Mucosa of descending colon (tissue), 3 donors: ENCODE results near the gene HSPA6. TPM values are rescaled to one million over a fixed set of nuclear protein-coding genes. Genes with fewer than 3 reads are reported as not detected.
"Not testable (repeated sequence)": the region's sequence is repeated elsewhere in the genome, so short reads cannot be mapped to it uniquely, and the experiment has no call there.

Experiments
- ATAC-seq: fragments of 200-7000 bp; cut with Tn5 transposase; one replicate; pipeline ENCODE4 v1.9.1; 2020; ENCODE audit warnings: mild to moderate bottlenecking, moderate library complexity
- DNase-seq, 3 donors: peaks; one replicate each; pipeline ENCODE4 v3.0.0-alpha.2; 2020
- H3K36me3 ChIP-seq: fragments of 200-600 bp; one replicate; pipeline ENCODE4 v1.8.0; 2021; ENCODE audit warnings: low read depth, mild to moderate bottlenecking
- H3K4me1 ChIP-seq: fragments of 200-600 bp; one replicate; pipeline ENCODE4 v1.8.0; 2021; ENCODE audit warnings: low read depth, mild to moderate bottlenecking
- H3K4me3 ChIP-seq: fragments of 200-600 bp; one replicate; pipeline ENCODE4 v1.8.0; 2021; ENCODE audit warnings: mild to moderate bottlenecking
- H3K9me3 ChIP-seq: fragments of 200-600 bp; one replicate; pipeline ENCODE4 v1.8.0; 2021; ENCODE audit warnings: mild to moderate bottlenecking
- intact Hi-C, 2 donors: fragments of 100-400 bp; cut with DNase I in 1 of 2; cut with micrococcal nuclease in 1 of 2; formaldehyde crosslinking; loops; one replicate each; pipeline versions ENCODE4 v1.11.0 to v1.11.1; 2022; cut with DNase I, micrococcal nuclease
- total RNA-seq, 3 donors: library from RNA; stranded (reverse); fragmentation: NEBNext Ultra II Directional in 2 of 3; extraction: Animal tissue kit (Norgen Biotek cat#: 25700) in 2 of 3; gene quantifications; one replicate each; pipeline versions ENCODE4 v1.2.1 to v1.2.4, GENCODE V29; 2021 to 2023
- TF ChIP-seq, protein P1 (sequence below): fragments of 200-600 bp; IDR thresholded peaks from one replicate; pipeline ENCODE4 v1.8.0; 2022; ENCODE audit warnings: antibody characterized with exemption, mild to moderate bottlenecking
- donor health status: DM: no; HTN: no; CAD: no; lungs with moderate emphysema.
- donor health status: DM: no; HTN: no; CAD: no.
- donor health status: DM: no; HTN: yes; CAD: no.

HSPA6 gene
- total RNA-seq, 3 donors from 2014 or later = 0.61 to 2.0 (median 1.8) TPM

DNA sequence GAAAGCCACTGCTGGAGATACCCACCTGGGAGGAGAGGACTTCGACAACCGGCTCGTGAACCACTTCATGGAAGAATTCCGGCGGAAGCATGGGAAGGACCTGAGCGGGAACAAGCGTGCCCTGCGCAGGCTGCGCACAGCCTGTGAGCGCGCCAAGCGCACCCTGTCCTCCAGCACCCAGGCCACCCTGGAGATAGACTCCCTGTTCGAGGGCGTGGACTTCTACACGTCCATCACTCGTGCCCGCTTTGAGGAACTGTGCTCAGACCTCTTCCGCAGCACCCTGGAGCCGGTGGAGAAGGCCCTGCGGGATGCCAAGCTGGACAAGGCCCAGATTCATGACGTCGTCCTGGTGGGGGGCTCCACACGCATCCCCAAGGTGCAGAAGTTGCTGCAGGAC is 981 bp downstream of the HSPA6 start:
- intact Hi-C loops, H3K4me3 ChIP-seq, H3K9me3 ChIP-seq, H3K4me1 ChIP-seq, H3K36me3 ChIP-seq: not testable (repeated sequence)
- ATAC-seq = peak; percentile 16
- peak in 1 of 3 donors; percentile 37 for DNase-seq

DNA sequence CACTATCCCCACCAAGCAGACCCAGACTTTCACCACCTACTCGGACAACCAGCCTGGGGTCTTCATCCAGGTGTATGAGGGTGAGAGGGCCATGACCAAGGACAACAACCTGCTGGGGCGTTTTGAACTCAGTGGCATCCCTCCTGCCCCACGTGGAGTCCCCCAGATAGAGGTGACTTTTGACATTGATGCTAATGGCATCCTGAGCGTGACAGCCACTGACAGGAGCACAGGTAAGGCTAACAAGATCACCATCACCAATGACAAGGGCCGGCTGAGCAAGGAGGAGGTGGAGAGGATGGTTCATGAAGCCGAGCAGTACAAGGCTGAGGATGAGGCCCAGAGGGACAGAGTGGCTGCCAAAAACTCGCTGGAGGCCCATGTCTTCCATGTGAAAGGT is 1.6 kb downstream of the HSPA6 start:
- H3K36me3 ChIP-seq, ATAC-seq, intact Hi-C loops, DNase-seq, H3K4me1 ChIP-seq, H3K4me3 ChIP-seq, H3K9me3 ChIP-seq: not testable (repeated sequence)

DNA sequence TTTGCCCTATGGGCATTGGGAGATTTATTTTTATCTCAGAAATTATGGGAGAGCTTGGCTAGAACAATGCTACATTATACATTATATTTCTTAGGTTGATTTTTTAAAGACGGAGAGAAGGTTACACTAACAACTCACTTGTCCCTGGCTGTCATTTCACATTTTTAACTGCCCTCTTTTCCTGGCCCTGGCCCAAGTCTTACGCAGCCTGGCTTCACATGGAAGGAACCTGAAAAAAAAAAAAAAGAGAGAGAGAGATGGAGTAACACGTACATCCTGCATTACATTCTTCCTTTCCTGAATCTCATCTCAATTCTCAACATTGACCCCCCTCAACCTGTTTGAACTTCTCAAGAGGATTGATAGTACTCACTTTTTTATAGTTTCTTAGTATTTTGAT is 4.2 kb downstream of the HSPA6 start:
- H3K4me1 ChIP-seq, H3K9me3 ChIP-seq, H3K4me3 ChIP-seq, intact Hi-C loops, ATAC-seq, H3K36me3 ChIP-seq: not testable (repeated sequence)
- DNase-seq = peak in 2 of 3 donors; percentile 42 to 58

DNA sequence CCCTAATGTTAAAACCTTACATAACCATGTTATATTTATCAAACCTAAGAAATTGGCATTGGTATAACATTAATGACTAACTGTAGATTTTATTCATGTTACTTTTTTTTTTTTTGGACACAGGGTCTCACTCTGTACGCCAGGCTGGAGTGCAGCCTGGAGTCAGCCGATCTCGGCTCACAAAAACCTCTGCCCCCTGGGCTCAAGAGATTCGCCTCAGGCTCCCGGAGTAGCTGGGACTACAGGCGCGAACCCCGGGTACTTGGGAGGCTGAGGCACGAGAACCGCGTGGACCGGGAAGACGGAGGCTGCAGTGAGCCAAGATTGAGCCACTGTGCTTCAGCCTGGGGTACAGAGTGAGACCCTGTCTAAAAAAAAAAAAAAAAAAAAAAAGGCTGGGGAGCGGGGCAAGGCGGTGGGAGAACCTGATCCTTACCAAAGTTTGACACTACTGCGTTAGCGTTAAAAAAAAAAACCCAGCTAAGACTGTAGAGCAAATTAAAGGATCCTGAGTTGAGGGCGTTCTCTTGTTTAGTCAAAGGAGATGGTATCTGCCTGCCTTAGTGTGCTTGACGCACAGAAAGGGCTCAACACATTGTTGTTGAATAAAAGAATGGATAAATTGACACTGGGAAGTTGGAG is 5.2 kb downstream of the HSPA6 start:
- H3K4me1 ChIP-seq, H3K4me3 ChIP-seq, intact Hi-C loops, H3K36me3 ChIP-seq, H3K9me3 ChIP-seq, DNase-seq, ATAC-seq: not testable (repeated sequence)

DNA sequence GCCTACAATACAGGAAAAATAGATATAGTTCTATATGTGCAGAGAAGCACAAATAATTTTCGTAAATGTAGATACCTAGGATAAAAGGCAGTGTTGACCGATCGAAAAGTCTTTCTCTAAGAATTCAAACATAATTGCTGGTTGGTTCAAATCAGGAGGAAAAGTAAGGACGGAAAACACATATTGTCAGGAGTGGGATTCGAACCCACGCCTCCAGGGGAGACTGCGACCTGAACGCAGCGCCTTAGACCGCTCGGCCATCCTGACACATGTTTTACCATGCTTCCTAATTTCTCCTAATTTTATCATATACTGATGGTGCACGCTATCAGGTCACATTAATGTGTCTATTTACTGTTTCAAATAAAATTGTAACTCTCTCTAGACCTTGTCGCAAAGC is 5.8 kb downstream of the HSPA6 start:
- intact Hi-C loops = not testable (repeated sequence)

DNA sequence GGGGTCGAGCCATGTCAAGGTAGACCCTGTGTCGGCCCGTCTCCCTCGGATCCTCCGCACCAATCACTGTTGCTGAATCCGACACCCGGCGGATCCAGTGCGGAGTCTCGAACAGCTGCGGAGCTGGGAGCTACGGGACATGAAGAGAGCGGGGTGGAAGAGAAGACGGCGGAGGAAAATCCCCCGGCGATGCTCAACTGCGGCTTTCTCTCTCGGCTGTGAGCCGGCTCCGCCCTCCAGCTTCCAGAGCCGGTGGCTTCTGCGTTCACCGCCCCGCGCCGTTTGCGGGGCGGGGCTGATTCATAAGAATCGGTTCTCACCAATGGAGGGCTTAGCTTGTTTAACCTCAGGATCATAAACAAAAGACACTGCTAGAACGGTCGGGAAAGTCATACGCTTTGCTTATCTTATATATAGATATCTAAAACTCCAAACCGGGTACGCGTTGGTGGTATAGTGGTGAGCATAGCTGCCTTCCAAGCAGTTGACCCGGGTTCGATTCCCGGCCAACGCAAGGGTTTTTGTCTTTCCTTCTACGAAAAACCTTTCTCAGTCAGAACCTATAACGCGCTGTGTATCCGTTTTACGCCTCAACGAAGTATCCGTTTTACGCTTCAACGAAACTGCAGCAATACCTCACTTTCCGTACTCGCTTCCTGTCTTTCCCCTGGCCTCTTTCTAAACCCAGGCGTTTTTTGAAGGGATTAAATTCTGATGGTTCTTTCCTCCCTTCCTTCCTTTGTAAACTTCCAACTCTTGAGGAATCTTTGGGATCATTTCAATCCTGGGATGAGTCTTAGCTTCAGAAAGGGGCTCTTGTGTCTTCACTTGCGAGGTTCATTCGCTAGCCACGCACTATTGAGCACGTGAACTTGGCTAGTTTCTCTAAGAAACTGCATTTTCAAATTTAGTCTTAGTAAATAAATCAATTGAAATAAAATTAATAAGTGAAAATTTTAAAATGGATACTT is 6.6 kb downstream of the HSPA6 start:
- ATAC-seq = peak; percentile 84
- H3K9me3 ChIP-seq, H3K36me3 ChIP-seq, H3K4me1 ChIP-seq, intact Hi-C loops: not testable (repeated sequence)
- H3K4me3 ChIP-seq = peak overlapping the region; percentile 21
- peak; percentile 85 to 86 (median 85) for DNase-seq

More for the DNA sequence above, 5.8 kb downstream of the HSPA6 start:
- not testable (repeated sequence) for H3K9me3 ChIP-seq, H3K4me3 ChIP-seq, H3K36me3 ChIP-seq, H3K4me1 ChIP-seq
- DNase-seq (peak in 2 of 3 donors; percentile 51 to 58), ATAC-seq (peak; percentile 63)

DNA sequence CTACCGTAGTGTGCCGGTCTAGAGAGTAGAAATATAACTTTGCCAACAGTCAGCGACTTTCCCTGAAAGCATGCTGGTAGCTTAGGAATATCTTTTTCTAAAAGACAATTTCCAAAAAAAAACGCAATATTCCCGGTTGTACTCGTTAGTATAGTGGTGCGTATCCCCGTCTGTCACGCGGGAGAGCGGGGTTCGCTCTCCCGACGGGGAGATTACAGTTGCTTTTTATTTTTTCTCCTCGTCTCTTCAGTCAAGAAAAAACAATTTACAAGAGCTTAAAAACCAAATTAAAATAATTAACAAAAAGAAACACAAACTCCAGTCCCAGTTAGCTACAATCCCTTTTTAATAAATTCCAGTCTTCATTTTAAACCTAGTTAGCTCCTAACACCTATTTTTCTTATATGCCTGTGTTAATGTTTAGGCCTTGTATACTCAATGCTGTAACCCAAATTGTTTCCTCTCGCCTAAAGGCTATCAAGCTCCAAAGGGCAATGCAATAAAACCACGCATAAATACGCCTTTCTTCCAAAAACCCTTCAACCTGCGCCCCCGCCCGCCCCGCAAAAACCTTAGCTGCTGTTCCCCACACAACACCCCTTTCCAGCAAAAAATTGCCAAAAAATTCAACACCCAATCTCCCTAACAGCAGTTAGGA is 7.8 kb downstream of the HSPA6 start:
- no peaks in the 10 kb centered on the region for H3K36me3 ChIP-seq
- no peak for DNase-seq
- ATAC-seq = no peak
- H3K9me3 ChIP-seq = no peaks in the 10 kb centered on the region
- H3K4me3 ChIP-seq = no peak overlapping the region
- peaks cover 10% of the 10 kb centered on the region for H3K4me1 ChIP-seq
- intact Hi-C loops = no loop called here
- TF ChIP-seq, protein P1, sequence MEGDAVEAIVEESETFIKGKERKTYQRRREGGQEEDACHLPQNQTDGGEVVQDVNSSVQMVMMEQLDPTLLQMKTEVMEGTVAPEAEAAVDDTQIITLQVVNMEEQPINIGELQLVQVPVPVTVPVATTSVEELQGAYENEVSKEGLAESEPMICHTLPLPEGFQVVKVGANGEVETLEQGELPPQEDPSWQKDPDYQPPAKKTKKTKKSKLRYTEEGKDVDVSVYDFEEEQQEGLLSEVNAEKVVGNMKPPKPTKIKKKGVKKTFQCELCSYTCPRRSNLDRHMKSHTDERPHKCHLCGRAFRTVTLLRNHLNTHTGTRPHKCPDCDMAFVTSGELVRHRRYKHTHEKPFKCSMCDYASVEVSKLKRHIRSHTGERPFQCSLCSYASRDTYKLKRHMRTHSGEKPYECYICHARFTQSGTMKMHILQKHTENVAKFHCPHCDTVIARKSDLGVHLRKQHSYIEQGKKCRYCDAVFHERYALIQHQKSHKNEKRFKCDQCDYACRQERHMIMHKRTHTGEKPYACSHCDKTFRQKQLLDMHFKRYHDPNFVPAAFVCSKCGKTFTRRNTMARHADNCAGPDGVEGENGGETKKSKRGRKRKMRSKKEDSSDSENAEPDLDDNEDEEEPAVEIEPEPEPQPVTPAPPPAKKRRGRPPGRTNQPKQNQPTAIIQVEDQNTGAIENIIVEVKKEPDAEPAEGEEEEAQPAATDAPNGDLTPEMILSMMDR = no peak

DNA sequence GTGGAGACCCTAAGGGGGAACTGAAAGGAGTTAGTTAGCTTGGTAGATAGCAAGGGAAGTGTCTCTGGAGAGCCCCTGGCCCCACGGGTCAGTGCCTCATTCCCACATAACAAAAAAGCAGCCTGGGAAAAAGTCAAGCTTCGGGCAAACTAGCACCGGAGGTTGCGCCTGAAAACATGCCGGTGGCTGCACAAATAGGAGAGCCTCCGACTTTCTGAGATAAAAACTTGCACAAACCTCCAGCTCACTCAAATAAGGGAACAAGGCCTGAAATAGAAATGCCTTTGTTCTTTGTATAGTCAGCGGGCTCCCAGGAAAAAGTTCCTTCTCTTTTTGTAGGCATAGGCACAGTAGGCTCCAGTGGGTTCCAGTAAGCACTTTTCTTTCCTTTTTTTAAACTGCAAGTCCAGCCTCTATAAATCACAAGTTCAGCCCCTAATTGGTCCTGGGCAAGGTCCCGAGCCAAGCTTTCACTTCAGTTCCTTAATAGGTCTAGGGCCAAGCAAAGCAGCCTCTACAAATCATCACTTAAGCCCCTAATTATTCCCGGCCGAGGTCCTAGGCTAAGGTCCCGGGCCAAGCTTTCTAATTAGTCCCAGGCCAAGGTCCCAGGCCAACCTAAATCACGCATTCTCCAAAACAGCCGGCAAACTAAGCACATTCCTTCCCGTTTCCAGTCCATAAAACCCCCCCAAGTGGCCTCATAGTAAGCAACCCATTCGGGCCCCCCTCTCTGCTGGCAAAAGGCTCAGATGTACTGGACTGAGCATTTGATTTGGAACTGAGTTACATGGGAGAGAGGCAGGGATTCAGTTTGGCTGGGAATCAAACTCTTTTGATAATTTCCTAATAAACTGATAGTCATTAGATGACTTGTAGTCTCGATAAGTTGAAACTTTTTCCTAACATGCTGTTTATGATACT is 8.6 kb downstream of the HSPA6 start:
- H3K36me3 ChIP-seq, H3K4me3 ChIP-seq, intact Hi-C loops, H3K4me1 ChIP-seq, ATAC-seq, H3K9me3 ChIP-seq: not testable (repeated sequence)
- DNase-seq = peak in 1 of 3 donors; percentile 31

DNA sequence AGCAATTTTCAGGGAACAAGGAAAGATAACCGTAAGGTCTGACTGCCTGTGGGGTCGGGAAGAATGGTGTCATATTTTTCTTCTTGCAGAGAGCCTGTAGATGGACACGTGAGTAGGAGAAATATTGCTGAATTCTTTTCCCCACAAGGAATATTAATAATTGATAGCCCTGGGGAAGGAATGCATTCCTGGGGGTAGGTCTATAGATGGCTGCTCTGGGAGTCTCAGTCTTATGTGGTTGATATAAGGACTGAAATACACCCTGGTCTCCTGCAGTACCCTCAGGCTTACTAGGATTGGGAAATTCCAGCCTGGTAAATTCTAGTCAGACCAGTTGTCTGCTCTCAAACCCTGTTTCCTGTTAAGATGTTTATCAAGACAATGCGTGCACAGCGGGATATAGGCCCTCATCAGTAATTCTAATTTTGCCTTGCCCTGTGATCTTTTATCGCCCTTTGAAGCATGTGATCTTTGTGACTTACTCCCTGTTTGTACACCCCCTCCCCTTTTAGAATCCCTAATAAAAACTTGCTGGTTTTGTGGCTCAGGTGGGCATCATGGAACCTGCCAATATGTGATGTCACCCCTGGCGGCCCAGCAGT is 12.8 kb downstream of the HSPA6 start:
- DNase-seq, H3K4me3 ChIP-seq, H3K9me3 ChIP-seq, H3K36me3 ChIP-seq, H3K4me1 ChIP-seq, intact Hi-C loops, ATAC-seq: not testable (repeated sequence)

DNA sequence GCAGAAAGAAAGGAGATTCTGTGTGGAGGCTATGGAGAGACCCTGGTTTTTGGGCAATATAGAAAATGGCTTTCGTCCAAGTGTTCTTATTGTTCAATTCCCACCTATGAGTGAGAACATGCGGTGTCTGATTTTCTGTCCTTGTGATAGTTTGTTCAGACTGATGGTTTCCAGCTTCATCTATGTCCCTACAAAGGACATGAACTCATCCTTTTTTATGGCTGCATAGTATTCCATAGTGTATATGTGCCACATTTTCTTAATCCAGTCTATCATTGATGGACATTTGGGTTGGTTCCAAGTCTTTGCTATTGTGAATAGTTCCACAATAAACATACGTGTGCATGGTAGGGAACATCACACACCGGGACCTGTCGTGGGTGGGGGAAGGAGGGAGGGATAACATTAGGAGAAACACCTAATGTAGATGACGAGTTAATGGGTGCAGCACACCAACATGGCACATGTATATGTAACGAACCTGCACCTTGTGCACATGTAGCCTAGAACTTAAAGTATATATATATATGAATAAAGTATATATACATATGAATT is 14.7 kb downstream of the HSPA6 start:
- DNase-seq = not testable (repeated sequence)

DNA sequence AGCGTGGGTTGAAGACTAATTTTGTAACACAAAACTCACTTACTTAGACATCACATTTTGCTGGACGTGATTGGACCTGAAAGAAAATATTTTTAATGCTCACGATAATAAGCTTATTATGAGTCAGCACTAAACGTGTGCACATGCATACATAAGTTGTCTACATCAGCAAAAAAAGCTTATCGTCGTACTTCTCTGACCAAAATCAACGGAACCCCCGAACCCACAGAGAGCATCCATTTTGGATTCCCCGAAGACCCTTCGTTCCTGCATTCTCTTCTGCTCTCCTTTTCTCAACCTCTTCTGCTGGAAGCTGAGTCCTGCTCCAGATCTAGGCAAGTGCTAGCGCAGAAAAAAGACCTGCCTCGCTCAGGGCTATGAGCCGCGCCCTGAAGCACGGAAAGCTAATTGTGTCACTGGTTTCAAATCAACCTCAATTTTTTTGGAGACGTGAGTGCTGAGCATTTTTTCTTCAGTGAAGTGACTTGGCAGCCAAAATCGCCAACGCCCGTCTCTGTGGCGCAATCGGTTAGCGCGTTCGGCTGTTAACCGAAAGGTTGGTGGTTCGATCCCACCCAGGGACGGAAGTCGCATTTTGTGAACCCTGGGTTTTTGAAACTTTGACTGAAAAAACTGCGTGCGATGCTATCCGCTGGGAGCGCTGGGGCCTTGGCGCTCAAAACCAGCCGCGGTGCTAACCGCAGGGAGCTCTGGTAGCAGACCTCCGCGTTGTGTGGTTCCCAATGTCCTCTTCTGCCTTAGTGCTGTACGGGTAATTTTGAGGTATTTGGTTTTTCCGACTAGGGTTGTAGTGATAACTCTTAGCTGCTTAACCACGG is 15.6 kb downstream of the HSPA6 start:
- peak; percentile 65 for ATAC-seq
- intact Hi-C loops = not testable (repeated sequence)
- DNase-seq = peak; percentile 75

More for the DNA sequence above, 14.7 kb downstream of the HSPA6 start:
- ATAC-seq, H3K36me3 ChIP-seq, H3K4me1 ChIP-seq, H3K4me3 ChIP-seq, intact Hi-C loops, H3K9me3 ChIP-seq: not testable (repeated sequence)

More for the DNA sequence above, 15.6 kb downstream of the HSPA6 start:
- not testable (repeated sequence) for H3K4me3 ChIP-seq, H3K36me3 ChIP-seq, H3K4me1 ChIP-seq, H3K9me3 ChIP-seq
